Middle frontal gyrus (tissue), 1 donor: ENCODE data around the gene OPN1MW3.
"Not testable (repeated sequence)": the region's sequence is repeated elsewhere in the genome, so short reads cannot be mapped to it uniquely, and the experiment has no call there.

Source experiments
- DNase-seq: peaks from one replicate; pipeline ENCODE4 v3.0.0-alpha.2; 2015; ENCODE audit warnings: low spot score; ENCODE audit errors: extremely low spot score

Gene OPN1MW3

GRCh38 chrX:154295664-154296310 lies 38.4 kb downstream of the OPN1MW3 start, which contains the start of gene TKTL1:
TKTL1 (plus strand) TSS chrX:154295795; CDS start chrX:154295860, 65 bp downstream.
- DNase-seq: no peak

- no peak for DNase-seq
Observed at GRCh38 chrX:154296731-154297130, 39.3 kb downstream of the OPN1MW3 start.

DNA sequence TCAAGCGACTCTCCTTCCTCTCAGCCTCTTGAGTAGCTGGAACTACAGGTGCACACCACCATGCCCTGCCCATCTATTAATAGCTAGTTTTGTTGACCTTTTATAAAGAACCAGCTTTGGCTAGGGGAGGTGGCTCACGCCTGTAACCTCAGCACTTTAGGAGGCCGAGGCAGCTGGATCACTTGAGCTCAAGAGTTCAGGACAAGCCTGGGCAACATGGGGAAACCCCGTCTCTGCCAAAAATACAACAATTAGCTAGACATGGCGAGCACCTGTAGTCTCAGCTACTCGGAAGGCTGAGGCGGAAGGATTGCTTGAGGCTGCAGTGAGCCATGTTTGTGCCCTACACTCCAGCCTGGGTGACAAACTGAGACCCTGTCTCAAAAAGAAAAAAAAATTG lies 40.9 kb downstream of the OPN1MW3 start:
- no peak for DNase-seq

- no peak for DNase-seq
Observed at GRCh38 chrX:154300816-154301215, 43.4 kb downstream of the OPN1MW3 start.

DNA sequence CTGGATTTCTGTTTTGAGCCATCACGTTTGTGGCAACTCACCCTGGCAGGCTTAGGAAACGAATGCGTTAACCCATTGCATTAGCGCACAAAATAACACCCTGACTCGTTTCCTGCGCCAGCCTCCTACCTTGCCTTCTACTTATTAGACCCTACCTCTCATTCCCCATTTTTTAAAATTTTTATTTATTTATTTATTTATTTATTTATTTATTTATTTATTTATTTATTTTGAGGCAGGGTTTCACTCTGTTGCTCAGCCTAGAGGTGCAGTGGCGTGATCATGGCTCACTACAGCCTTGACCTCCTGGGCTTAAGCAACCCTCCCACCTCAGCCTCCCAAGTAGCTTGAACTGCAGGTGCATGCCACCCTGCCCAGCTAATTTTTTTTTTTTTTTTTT lies 45.6 kb downstream of the OPN1MW3 start:
- DNase-seq: not testable (repeated sequence)

DNA sequence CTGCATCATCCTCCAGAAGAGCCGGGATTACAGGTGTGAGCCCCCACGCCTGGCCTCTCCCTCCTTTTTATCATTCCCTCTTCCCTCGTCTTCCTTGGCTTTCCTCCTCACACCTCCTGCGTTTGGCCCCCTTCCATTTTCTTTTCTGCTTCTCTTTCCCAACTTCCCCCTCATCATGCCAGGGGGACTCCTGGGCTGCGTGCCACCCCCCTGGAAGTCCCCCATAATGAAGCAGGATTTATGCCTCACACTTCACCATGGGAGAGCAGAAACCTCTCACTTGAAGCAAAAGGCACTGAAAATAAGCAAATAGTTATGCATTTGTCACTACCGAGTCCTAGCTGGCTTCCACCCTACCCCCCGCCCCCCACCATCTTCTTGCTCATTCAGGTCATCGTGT lies 46.1 kb downstream of the OPN1MW3 start:
- DNase-seq: no peak

- no peak for DNase-seq
Observed at GRCh38 chrX:154304846-154305245, 47.5 kb downstream of the OPN1MW3 start.

GRCh38 chrX:154305541-154306205 lies 48.3 kb downstream of the OPN1MW3 start:
- no peak for DNase-seq

DNA sequence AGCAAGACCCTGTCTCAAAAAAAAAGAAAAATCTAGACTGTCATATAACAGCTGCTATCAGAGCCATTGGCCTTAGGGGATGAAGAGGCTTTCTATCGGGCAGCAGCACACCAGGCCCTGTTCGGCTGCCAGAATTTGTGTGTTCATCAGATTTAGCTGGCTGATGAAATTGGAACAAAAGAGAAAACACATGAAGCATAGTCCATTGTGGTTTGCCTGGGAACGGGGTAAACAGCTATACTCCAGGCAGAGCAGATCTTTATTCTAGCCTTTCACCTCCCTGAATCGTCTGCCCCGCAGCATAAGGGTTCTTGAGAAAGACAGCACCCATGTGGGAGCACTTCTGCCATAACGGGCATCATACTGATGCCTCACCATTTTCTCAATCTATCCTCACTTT lies 49.8 kb downstream of the OPN1MW3 start:
- no peak for DNase-seq

- no peak for DNase-seq
Observed at GRCh38 chrX:154308108-154308946, 50.9 kb downstream of the OPN1MW3 start.

DNA sequence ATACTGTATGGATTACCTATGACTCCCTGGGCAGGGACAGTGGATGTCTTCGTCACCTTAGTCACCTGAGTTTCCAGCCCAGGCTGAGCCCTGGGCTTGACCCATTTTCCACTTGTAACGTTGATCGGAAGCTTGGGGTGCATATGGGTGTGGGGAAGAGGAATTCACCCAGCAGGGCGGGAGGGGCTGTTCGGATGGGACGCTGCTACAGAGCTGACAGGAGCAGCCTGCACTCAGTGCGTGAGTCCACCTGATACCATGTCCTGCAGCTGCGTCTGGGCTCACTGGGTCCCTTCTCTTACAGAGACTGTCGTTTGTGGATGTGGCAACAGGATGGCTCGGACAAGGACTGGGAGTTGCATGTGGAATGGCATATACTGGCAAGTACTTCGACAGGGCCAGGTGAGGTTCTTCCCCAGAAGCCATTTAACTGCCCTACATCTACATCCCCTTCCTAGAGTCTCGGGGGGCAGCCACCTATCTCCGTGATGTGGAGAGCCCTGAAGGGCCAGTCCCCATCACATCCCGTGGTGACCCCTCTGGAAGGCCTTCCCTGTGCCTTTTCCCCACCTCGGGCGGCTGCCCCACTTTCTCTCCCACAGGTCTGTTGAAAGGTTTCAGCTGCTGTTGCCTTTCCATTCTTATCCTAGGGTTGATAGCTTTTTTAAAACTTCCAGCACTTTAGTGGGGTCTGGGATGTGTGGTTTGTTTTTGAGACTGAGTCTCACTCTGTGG lies 51.8 kb downstream of the OPN1MW3 start:
- no peak for DNase-seq

DNA sequence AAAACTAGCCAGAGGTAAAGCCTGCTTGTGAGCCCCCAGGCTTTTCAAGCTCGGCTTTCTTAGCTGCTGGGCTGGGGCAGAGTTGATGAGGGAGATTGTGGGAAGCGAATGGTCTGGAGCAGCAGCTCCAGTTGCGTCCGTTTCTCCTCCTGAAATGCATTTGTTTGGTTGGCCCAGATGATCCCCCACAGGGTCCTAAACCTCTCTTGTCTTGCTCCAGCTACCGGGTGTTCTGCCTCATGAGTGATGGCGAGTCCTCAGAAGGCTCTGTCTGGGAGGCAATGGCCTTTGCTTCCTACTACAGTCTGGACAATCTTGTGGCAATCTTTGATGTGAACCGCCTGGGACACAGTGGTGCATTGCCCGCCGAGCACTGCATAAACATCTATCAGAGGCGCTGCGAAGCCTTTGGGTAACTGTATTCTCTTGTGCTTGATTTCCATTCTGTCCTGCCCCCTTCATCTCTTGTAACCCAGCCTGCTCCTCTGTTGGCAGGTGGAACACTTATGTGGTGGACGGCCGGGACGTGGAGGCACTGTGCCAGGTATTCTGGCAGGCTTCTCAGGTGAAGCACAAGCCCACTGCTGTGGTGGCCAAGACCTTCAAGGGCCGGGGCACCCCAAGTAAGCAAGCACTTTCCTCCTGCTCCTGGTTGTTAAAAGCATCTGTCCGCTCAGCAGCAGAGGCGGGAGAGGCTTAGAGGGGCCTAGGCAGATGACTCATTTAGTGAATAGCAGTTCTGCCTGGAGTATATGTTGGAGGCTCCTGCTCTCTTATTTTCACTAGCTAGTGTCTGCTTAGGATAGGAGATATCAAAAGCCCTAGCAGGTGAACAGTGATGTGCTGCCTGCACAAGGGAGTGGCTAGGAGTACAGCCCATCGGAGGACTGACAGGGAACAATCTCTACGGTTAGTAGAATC lies 53.5 kb downstream of the OPN1MW3 start:
- no peak for DNase-seq

DNA sequence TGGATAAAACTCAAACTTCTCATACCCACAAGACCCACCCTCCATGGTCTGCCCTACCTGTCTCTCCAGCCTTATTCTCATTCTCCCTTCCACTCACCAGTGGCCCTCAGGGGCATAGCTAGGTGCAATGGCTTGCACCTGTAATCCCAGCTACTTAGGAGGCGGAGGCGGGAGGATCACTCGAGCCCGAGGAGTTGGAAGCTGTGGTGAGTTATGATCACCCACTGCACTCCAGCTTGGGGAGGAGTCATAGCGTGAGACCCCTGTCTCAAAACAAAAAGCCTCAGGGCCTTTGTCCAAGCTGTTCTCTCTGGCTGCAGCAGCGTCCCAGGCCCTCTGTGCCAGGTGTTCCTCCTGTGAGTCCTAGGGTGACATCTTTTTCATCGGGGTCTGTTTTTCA lies 54.7 kb downstream of the OPN1MW3 start:
- DNase-seq: no peak

DNA sequence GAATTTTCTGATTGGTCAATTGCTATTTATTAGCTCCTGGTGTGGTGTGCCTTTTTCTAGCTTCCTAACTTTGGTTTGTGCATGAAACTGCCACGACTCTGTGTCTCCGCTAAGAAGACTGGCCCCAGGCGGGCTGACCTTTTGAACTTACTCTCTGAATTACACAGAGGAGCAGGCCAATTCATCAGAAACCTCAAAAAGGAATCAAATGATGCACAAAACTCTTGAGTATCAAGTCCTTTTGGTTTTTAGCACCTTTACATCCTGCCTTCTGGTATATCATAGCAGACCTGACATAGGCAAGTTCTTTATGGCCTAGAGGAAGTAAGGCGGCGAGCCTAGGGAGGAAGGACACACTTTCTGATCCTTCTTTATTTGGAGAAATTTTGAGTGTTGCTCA lies 55.8 kb downstream of the OPN1MW3 start:
- no peak for DNase-seq

DNA sequence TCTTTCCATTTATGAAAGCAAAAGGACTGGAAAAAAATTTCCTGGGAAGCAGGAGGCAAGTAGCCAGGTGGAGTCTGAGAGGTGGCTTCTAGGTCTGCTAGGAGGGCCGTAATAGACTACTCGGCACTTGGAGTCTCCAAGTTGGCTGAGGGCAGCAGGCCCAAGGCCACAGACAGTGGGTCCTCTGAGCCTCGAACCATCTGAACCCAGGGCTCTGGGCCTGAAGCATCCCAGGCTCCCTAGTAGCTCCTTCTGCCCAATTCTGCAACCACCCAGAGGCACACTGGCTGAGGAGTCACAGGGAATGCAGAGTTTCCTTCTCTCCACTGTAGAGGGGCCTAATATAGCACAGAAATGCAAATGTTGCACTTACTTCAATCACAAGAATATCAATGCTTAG lies 58.0 kb downstream of the OPN1MW3 start:
- no peak for DNase-seq

DNA sequence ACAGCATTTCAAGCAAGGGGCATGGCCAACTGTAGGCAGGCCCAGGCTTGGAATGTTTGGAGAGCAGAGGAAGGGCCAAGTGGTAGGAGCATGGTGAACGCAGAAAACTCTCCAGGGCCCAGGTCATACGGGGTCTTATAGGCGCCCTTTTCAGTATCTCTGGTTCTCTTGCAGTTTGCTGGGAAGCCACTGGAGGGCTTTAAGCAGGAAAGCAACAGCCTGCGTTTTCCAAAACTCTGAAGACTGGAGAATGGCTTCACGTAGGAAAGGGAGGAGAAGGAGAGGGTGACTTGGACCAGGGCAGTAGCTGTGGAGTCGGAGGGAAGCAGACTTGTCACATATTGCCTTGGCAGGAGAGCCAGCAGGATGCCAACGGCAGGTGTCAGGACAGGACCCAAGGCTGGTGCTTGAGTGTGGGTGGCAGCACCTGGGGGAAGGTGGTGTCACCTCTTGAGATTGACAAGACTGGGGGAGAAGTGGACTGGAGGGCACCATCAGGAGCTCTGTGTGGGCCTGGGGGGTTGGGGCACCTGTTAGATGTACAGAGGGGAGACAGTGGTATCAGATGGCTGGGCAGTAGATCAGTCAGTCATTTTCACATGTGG lies 60.1 kb downstream of the OPN1MW3 start:
- peak; percentile 4 for DNase-seq

DNA sequence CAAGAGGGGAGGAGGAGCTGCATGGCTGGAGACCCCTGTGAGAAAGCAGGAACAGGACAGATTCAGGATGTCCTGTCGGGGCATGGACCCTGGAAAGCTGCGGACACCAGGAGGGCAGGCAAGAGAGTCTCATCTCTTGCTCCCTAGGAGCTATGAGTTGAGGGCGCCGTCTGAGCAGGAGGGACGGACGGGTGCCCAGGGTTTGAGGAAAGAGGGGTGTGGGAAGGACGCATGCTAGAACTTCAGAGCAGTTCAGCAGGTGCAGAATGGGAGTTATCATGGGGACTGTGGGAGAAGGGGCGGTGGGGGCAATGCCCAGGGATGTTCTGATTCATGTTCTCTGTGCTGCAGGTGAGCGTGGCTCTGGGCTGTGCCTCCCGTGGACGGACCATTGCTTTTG lies 63.0 kb downstream of the OPN1MW3 start:
- DNase-seq: no peak
